ENCODE data around the gene DSCAM. TPM values are rescaled to one million over a fixed set of nuclear protein-coding genes. Genes with fewer than 3 reads are reported as not detected.

DSCAM gene
- polyA plus RNA-seq, 3 donors = not detected

DNA sequence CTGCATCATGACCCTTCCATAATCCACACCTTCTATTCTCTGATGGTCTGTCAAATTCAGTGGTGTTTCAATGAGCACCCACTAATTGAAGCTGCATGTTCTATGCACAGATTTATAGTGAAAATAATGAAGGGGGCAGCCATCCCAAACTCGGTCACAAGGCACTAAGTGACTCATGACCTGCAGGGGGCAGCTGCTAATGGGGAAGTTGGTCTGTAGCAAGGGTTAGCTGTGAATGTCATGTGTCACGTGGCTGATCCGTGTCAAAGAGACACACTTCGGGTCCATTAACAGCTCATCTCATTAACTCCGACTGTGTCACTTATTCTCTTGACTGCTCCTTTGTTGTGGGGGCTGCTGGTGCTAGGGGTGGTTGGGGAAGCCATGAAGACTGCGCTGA is 673.1 kb downstream of the DSCAM start:
- no peak overlapping the region for H3K4me3 Mint-ChIP-seq
- H3K4me2 ChIP-seq (replicated peaks; ENCODE audit: extremely low read depth, low read length, poor library complexity, severe bottlenecking) = no peak overlapping the region
- no peak for DNase-seq
- no peaks in the 10 kb centered on the region for H3K4me1 ChIP-seq (ENCODE audit: control insufficient read depth in 1 of 2, insufficient read depth in 2 of 2, low read length in 2 of 2)
- peaks cover 9 to 21% (median 11%) of the 10 kb centered on the region in 7 donors for H3K9me3 Mint-ChIP-seq
- H3K36me3 ChIP-seq (replicated peaks in 1 of 2; ENCODE audit: control insufficient read depth in 1 of 2, insufficient read depth in 2 of 2, low read length in 2 of 2) = no peaks in the 10 kb centered on the region
- no peak overlapping the region for H3K27ac ChIP-seq (ENCODE audit: low read depth in 1 of 2, low read length in 2 of 2)
- 67% methylated on average over 1 of the region's 6 CpGs for WGBS (ENCODE audit: insufficient coverage)
- no peaks in the 10 kb centered on the region for H4K20me1 ChIP-seq (ENCODE audit: insufficient read depth, low read length)
- H3K4me1 Mint-ChIP-seq = no peaks in the 10 kb centered on the region
- peaks cover 0 to 2% (median 2%) of the 10 kb centered on the region in 3 donors for H3K27me3 Mint-ChIP-seq (ENCODE audit: low read depth in 3 of 3)
- H3K9me3 ChIP-seq (replicated peaks in 1 of 2; ENCODE audit: control insufficient read depth in 1 of 2, insufficient read depth in 1 of 2, low read length in 2 of 2) = peaks cover 5 to 8% of the 10 kb centered on the region in 2 donors
- no peaks in the 10 kb centered on the region for H3K79me2 ChIP-seq (ENCODE audit: insufficient read depth, low read length)
- intact Hi-C loops (cut with micrococcal nuclease) = no loop called here
- TF ChIP-seq CTCF (IDR thresholded peaks at IDR 0.05) = no peak
- no peaks in the 10 kb centered on the region for H3K27me3 ChIP-seq (ENCODE audit: control insufficient read depth in 2 of 2, insufficient read depth in 2 of 2, low read length in 2 of 2)
- H3K36me3 Mint-ChIP-seq = no peaks in the 10 kb centered on the region
- H2AFZ ChIP-seq (ENCODE audit: insufficient read depth, low read depth, low read length, poor library complexity, severe bottlenecking) = no peak overlapping the region
- H3K9ac ChIP-seq (ENCODE audit: insufficient read depth, low read length, poor library complexity, severe bottlenecking) = no peak overlapping the region
- no peak overlapping the region for H3K4me3 ChIP-seq (replicated peaks in 1 of 3; ENCODE audit: low read depth in 2 of 3, low read length in 3 of 3)
- H3K27ac Mint-ChIP-seq = no peak overlapping the region

GRCh38 chr21:40169971-40170370 is 677.0 kb downstream of the DSCAM start:
- intact Hi-C loops (cut with micrococcal nuclease) = no loop called here
- Histone ChIP-seq H3K27ac (ENCODE audit: low read depth in 1 of 2, low read length in 2 of 2) (no peak overlapping the region), H2AFZ (ENCODE audit: insufficient read depth, low read depth, low read length, poor library complexity, severe bottlenecking) (no peak overlapping the region), H3K4me2 (replicated peaks; ENCODE audit: extremely low read depth, low read length, poor library complexity, severe bottlenecking) (no peak overlapping the region), H3K36me3 (replicated peaks in 1 of 2; ENCODE audit: control insufficient read depth in 1 of 2, insufficient read depth in 2 of 2, low read length in 2 of 2) (no peaks in the 10 kb centered on the region), H3K79me2 (ENCODE audit: insufficient read depth, low read length) (no peaks in the 10 kb centered on the region), H3K4me1 (ENCODE audit: control insufficient read depth in 1 of 2, insufficient read depth in 2 of 2, low read length in 2 of 2) (no peaks in the 10 kb centered on the region), H3K9me3 (replicated peaks in 1 of 2; ENCODE audit: control insufficient read depth in 1 of 2, insufficient read depth in 1 of 2, low read length in 2 of 2) (peaks cover 18 to 21% of the 10 kb centered on the region in 2 donors), H3K4me3 (replicated peaks in 1 of 3; ENCODE audit: low read depth in 2 of 3, low read length in 3 of 3) (no peak overlapping the region), H3K27me3 (ENCODE audit: control insufficient read depth in 2 of 2, insufficient read depth in 2 of 2, low read length in 2 of 2) (no peaks in the 10 kb centered on the region), H4K20me1 (ENCODE audit: insufficient read depth, low read length) (no peaks in the 10 kb centered on the region), H3K9ac (ENCODE audit: insufficient read depth, low read length, poor library complexity, severe bottlenecking) (no peak overlapping the region)
- Mint-ChIP-seq H3K4me3 (no peak overlapping the region), H3K36me3 (no peaks in the 10 kb centered on the region), H3K27ac (no peak overlapping the region), H3K27me3 (ENCODE audit: low read depth in 3 of 3) (peaks cover 0 to 2% (median 2%) of the 10 kb centered on the region in 3 donors), H3K4me1 (peaks cover 1% of the 10 kb centered on the region), H3K9me3 (peaks cover 9 to 24% (median 19%) of the 10 kb centered on the region in 7 donors)
- no peak for DNase-seq
- WGBS (ENCODE audit: insufficient coverage) = 89% methylated on average over 10 of the region's 11 CpGs
- TF ChIP-seq CTCF (IDR thresholded peaks at IDR 0.05) = no peak
